Sigmoid colon (tissue), 4 donors: ENCODE data around the gene JAKMIP3.

Experiments
- CTCF ChIP-seq, 4 experiments: fragments of 450-650 bp in 3 of 4; fragments of 200-600 bp in 1 of 4; IDR thresholded peaks; one replicate each; pipeline ENCODE4 v1.5.1; 2016 to 2019; ENCODE audit warnings: antibody characterized with exemption in 4 of 4, mild to moderate bottlenecking in 3 of 4, moderate library complexity in 2 of 4
- EP300 ChIP-seq, 4 donors: sonication (generic); formaldehyde crosslinking; IDR thresholded peaks; one replicate each; pipeline ENCODE4 v1.6.1; 2017; ENCODE audit warnings: antibody characterized with exemption in 4 of 4
- POLR2A ChIP-seq, 2 donors: fragments of 450-650 bp; IDR thresholded peaks; one replicate each; pipeline ENCODE4 v1.6.1; 2016; ENCODE audit warnings: antibody characterized with exemption in 2 of 2, mild to moderate bottlenecking in 2 of 2, moderate library complexity in 2 of 2
- POLR2AphosphoS5 ChIP-seq, 4 donors: sonication (generic); formaldehyde crosslinking; IDR thresholded peaks; one replicate each; pipeline ENCODE4 v1.6.1; 2017; ENCODE audit warnings: antibody characterized with exemption in 4 of 4

GRCh38 chr10:132023092-132023811 is 42.5 kb upstream of the JAKMIP3 start:
- TF ChIP-seq CTCF (IDR thresholded peaks at IDR 0.05) (peak; percentile 87 to 95 (median 90)), EP300 (IDR thresholded peaks at IDR 0.05) (no peak), POLR2A (IDR thresholded peaks at IDR 0.05) (no peak), POLR2AphosphoS5 (IDR thresholded peaks at IDR 0.05) (peak in 3 of 4 donors; percentile 7 to 35 (median 11))
